H1 (cell line): Measurements from ENCODE around the gene FSIP1. TPM values are rescaled to one million over a fixed set of nuclear protein-coding genes. Genes with fewer than 3 reads are reported as not detected.

Experiments
- CTCF ChIA-PET: fragments of 300-600 bp; sonication (Branson Sonifier 250); formaldehyde crosslinking; loops from one replicate; lab custom pipeline; 2021; ENCODE audit not compliant: partially characterized antibody; lab: Charles Lee
- POLR2A ChIA-PET: fragments of 300-600 bp; sonication (Branson Sonifier 250); formaldehyde crosslinking; loops from one replicate; lab custom pipeline; 2021; ENCODE audit warnings: inconsistent platforms; ENCODE audit not compliant: partially characterized antibody; lab: Charles Lee
- DNase-seq, 2 experiments: peaks; one replicate each; pipeline versions ENCODE4 v3.0.0 to v3.0.0-alpha.2; 2010 to 2022; ENCODE audit warnings: low spot score in 2 of 2, low read depth in 1 of 2, mixed read lengths in 1 of 2
- FAIRE-seq: peaks from 2 replicates; lab custom pipeline; 2011; peaks lifted over from hg19 to GRCh38; lab: Jason Lieb, UNC
- H2AFZ ChIP-seq: 2 replicates; pipeline ENCODE4 v1.8.1; 2012; ENCODE audit warnings: low read length, inconsistent platforms
- H2AK5ac ChIP-seq: 2 replicates; pipeline ENCODE4 v1.6.1; 2013; ENCODE audit warnings: low read depth, low read length
- H2BK120ac ChIP-seq: replicated peaks from 2 replicates; pipeline ENCODE3; 2013; ENCODE audit warnings: low read depth, low read length, inconsistent platforms
- H2BK12ac ChIP-seq: 2 replicates; pipeline ENCODE4 v1.6.1; 2013; ENCODE audit warnings: low read depth, low read length
- H2BK15ac ChIP-seq: 2 replicates; pipeline ENCODE4 v1.6.1; 2013; ENCODE audit warnings: low read length
- H2BK20ac ChIP-seq: 2 replicates; pipeline ENCODE4 v1.6.1; 2013; ENCODE audit warnings: low read length
- H2BK5ac ChIP-seq: 2 replicates; pipeline ENCODE4 v1.6.1; 2013; ENCODE audit warnings: low read depth, low read length
- H3K14ac ChIP-seq: 2 replicates; pipeline ENCODE4 v1.6.1; 2013; ENCODE audit warnings: inconsistent platforms; ENCODE audit not compliant: insufficient read length
- H3K18ac ChIP-seq: 2 replicates; pipeline ENCODE4 v1.6.1; 2013; ENCODE audit warnings: low read length; ENCODE audit errors: extremely low read depth
- H3K23ac ChIP-seq: 2 replicates; pipeline ENCODE4 v1.6.1; 2013; ENCODE audit warnings: inconsistent platforms; ENCODE audit not compliant: insufficient read length
- H3K23me2 ChIP-seq: 2 replicates; pipeline ENCODE4 v1.6.1; 2013; ENCODE audit warnings: low read depth, low read length
- H3K27ac ChIP-seq: 2 replicates; pipeline ENCODE4 v1.6.1; 2011; ENCODE audit warnings: low read depth, low read length, inconsistent platforms
- H3K27me3 ChIP-seq, 4 experiments: replicated peaks in 1 of 4; 1 replicate in 1 of 4; 2 replicates in 3 of 4; pipeline versions ENCODE4 v1.6.1 to v1.8.1; 2011 to 2013; ENCODE audit warnings: low read length in 3 of 4, mild to moderate bottlenecking in 3 of 4, inconsistent platforms in 2 of 4, mixed read lengths in 2 of 4, moderate library complexity in 1 of 4; ENCODE audit not compliant: control insufficient read depth in 3 of 4, insufficient read depth in 3 of 4; ENCODE audit errors: extremely low read depth in 1 of 4
- H3K36me3 ChIP-seq, 4 experiments: 2 replicates each; pipeline versions ENCODE4 v1.6.1 to v1.8.1; 2011 to 2013; ENCODE audit warnings: mild to moderate bottlenecking in 4 of 4, low read length in 3 of 4, moderate library complexity in 2 of 4, control low read depth in 1 of 4, inconsistent platforms in 1 of 4; ENCODE audit not compliant: insufficient read depth in 4 of 4, control insufficient read depth in 2 of 4
- H3K4ac ChIP-seq: replicated peaks from 2 replicates; pipeline ENCODE3; 2013; ENCODE audit warnings: low read length, low read depth, mixed read lengths, inconsistent platforms; ENCODE audit not compliant: insufficient read length
- H3K4me1 ChIP-seq, 4 experiments: replicated peaks in 1 of 4; 1 replicate in 1 of 4; 2 replicates in 3 of 4; pipeline versions ENCODE4 v1.6.1 to v1.8.1; 2011 to 2013; ENCODE audit warnings: low read length in 3 of 4, inconsistent platforms in 2 of 4, mixed read lengths in 1 of 4; ENCODE audit not compliant: insufficient read depth in 4 of 4, control insufficient read depth in 3 of 4
- H3K4me2 ChIP-seq, 2 experiments: 2 replicates each; pipeline versions ENCODE4 v1.6.1 to v1.8.1; 2011 to 2013; ENCODE audit warnings: low read depth in 2 of 2, low read length in 2 of 2, control low read depth in 1 of 2, inconsistent platforms in 1 of 2, mild to moderate bottlenecking in 1 of 2; ENCODE audit not compliant: insufficient read depth in 1 of 2
- H3K4me3 ChIP-seq, 4 experiments: fragments of 200-600, 300-600 bp in 1 of 4; sonication (generic), shearing (Covaris generic), sonication (Bioruptor Twin) in 1 of 4; 2 replicates each; pipeline versions ENCODE4 v1.5.1 to v1.8.1; 2011 to 2016; ENCODE audit warnings: low read length in 4 of 4, low read depth in 3 of 4, control low read depth in 2 of 4, inconsistent platforms in 2 of 4, mild to moderate bottlenecking in 2 of 4, mixed read lengths in 1 of 4, moderate library complexity in 1 of 4; ENCODE audit not compliant: insufficient read depth in 2 of 4; ENCODE audit errors: extremely low read depth in 1 of 4
- H3K56ac ChIP-seq: replicated peaks from 2 replicates; pipeline ENCODE3; 2013; ENCODE audit warnings: low read depth, mild to moderate bottlenecking, mixed read lengths, low read length, inconsistent platforms; ENCODE audit not compliant: insufficient read length
- H3K79me1 ChIP-seq: 2 replicates; pipeline ENCODE4 v1.6.1; 2013; ENCODE audit warnings: low read depth, low read length, control low read depth
- H3K79me2 ChIP-seq, 2 experiments: 2 replicates each; pipeline versions ENCODE4 v1.6.1 to v1.8.1; 2012 to 2013; ENCODE audit warnings: low read length in 2 of 2, mild to moderate bottlenecking in 2 of 2, inconsistent platforms in 1 of 2; ENCODE audit not compliant: insufficient read depth in 2 of 2, control insufficient read depth in 1 of 2
- H3K9ac ChIP-seq, 4 experiments: replicated peaks in 1 of 4; 1 replicate in 1 of 4; 2 replicates in 3 of 4; pipeline versions ENCODE4 v1.6.1 to v1.8.1; 2011 to 2013; ENCODE audit warnings: low read depth in 3 of 4, low read length in 3 of 4, control low read depth in 2 of 4, mild to moderate bottlenecking in 2 of 4, moderate library complexity in 2 of 4, inconsistent platforms in 1 of 4; ENCODE audit errors: extremely low read depth in 1 of 4
- H3K9me3 ChIP-seq, 2 experiments: 2 replicates each; pipeline versions ENCODE4 v1.6.1 to v1.8.1; 2012 to 2013; ENCODE audit warnings: mild to moderate bottlenecking in 2 of 2, moderate library complexity in 2 of 2, control low read depth in 1 of 2, inconsistent platforms in 1 of 2, low read depth in 1 of 2, low read length in 1 of 2, mixed read lengths in 1 of 2; ENCODE audit not compliant: insufficient read depth in 2 of 2
- H4K20me1 ChIP-seq, 2 experiments: replicated peaks in 1 of 2; 2 replicates each; pipeline versions ENCODE3 to v1.8.1; 2011 to 2013; ENCODE audit warnings: inconsistent platforms in 2 of 2, low read length in 2 of 2, mild to moderate bottlenecking in 1 of 2; ENCODE audit not compliant: insufficient read depth in 2 of 2, control insufficient read depth in 1 of 2
- H4K5ac ChIP-seq: 2 replicates; pipeline ENCODE4 v1.6.1; 2013; ENCODE audit warnings: low read length, low read depth, mixed read lengths, inconsistent platforms; ENCODE audit not compliant: insufficient read length
- H4K8ac ChIP-seq: 2 replicates; pipeline ENCODE4 v1.8.0; 2013; ENCODE audit warnings: mild to moderate bottlenecking, moderate library complexity, low read length, inconsistent platforms; ENCODE audit not compliant: insufficient read depth; ENCODE audit errors: extremely low read depth
- H4K91ac ChIP-seq: replicated peaks from 2 replicates; pipeline ENCODE3; 2013; ENCODE audit warnings: low read length, mixed read lengths, inconsistent platforms; ENCODE audit not compliant: insufficient read length
- ASH2L ChIP-seq: fragments of 200-600, 300-600 bp; sonication (generic); IDR thresholded peaks from one replicate; pipeline ENCODE4 v1.7.1; 2017; ENCODE audit warnings: low read length
- CBX8 ChIP-seq: fragments of 300-800, 300-1000 bp; sonication (generic); IDR thresholded peaks from 2 replicates; pipeline ENCODE4 v1.7.1; 2016; ENCODE audit warnings: low read depth, low read length, borderline replicate concordance
- CEBPB ChIP-seq: IDR thresholded peaks from 2 replicates; pipeline ENCODE4 v1.6.1; 2012; ENCODE audit warnings: low read depth, low read length
- CTBP2 ChIP-seq: IDR thresholded peaks from 2 replicates; pipeline ENCODE4 v1.7.0; 2011; ENCODE audit warnings: borderline replicate concordance, mild to moderate bottlenecking, moderate library complexity, mixed read lengths, low read length; ENCODE audit not compliant: insufficient read depth, insufficient read length
- EP300 ChIP-seq, 2 experiments: IDR thresholded peaks; 1 replicate in 1 of 2; 2 replicates in 1 of 2; pipeline ENCODE4 v1.6.1; 2011 to 2012; ENCODE audit warnings: low read depth in 2 of 2, low read length in 2 of 2, mild to moderate bottlenecking in 2 of 2, borderline replicate concordance in 1 of 2, inconsistent platforms in 1 of 2, moderate library complexity in 1 of 2
- EZH2 ChIP-seq: fragments of 200-600 bp; sonication (generic); IDR thresholded peaks from 2 replicates; pipeline ENCODE4 v1.7.1; 2012; ENCODE audit warnings: low read depth, mild to moderate bottlenecking, moderate library complexity, low read length, inconsistent platforms; ENCODE audit not compliant: severe bottlenecking
- JUN ChIP-seq: IDR thresholded peaks from 2 replicates; pipeline ENCODE4 v1.6.1; 2011; ENCODE audit warnings: low read depth, mild to moderate bottlenecking, improper control_type of control experiment, low read length
- JUND ChIP-seq: IDR thresholded peaks from 2 replicates; pipeline ENCODE4 v1.6.1; 2011; ENCODE audit warnings: mild to moderate bottlenecking, improper control_type of control experiment, low read length
- KDM1A ChIP-seq: fragments of 200-600, 300-600 bp; sonication (generic); IDR thresholded peaks from 2 replicates; pipeline ENCODE4 v1.7.1; 2016; ENCODE audit warnings: mild to moderate bottlenecking, low read length, borderline replicate concordance
- SIRT6 ChIP-seq: IDR thresholded peaks from one replicate; pipeline ENCODE4 v1.7.1; 2012; ENCODE audit warnings: low read length, inconsistent platforms
- SIX5 ChIP-seq: IDR thresholded peaks from 2 replicates; pipeline ENCODE4 v1.6.1; 2011; ENCODE audit warnings: mild to moderate bottlenecking, low read depth, low read length
- SP1 ChIP-seq: IDR thresholded peaks from 2 replicates; pipeline ENCODE4 v1.6.1; 2011; ENCODE audit warnings: low read depth, low read length
- SP2 ChIP-seq: IDR thresholded peaks from 2 replicates; pipeline ENCODE4 v1.6.1; 2012; ENCODE audit warnings: mild to moderate bottlenecking, low read length, inconsistent platforms
- TBP ChIP-seq: IDR thresholded peaks from 2 replicates; pipeline ENCODE4 v1.6.1; 2011; ENCODE audit warnings: low read depth, low read length, improper control_type of control experiment
- TEAD4 ChIP-seq: IDR thresholded peaks from 2 replicates; pipeline ENCODE4 v1.6.1; 2012; ENCODE audit warnings: low read depth, low read length, inconsistent platforms, mixed read lengths
- polyA plus RNA-seq, 7 experiments: library from polyadenylated mRNA; depleted of rRNA in 3 of 7; stranded (reverse) in 5 of 7; unstranded in 2 of 7; fragments of >200 nt in 5 of 7; fragments of 200-250 nt in 2 of 7; gene quantifications; 1 replicate in 5 of 7; 2 replicates in 1 of 7; 4 replicates in 1 of 7; pipeline versions ENCODE4 v1.2.1 to v1.2.3, GENCODE V29; 2011 to 2013; ENCODE audit warnings: missing spikeins in 2 of 7, mixed read lengths in 2 of 7
- total RNA-seq: library from RNA; stranded (reverse); fragmentation: NEBNext Ultra II Directional; extraction: Animal tissue kit (Norgen Biotek cat#: 25700); gene quantifications from 2 replicates; pipeline ENCODE4 v1.2.1, GENCODE V29; 2021

The FSIP1 gene
- total and polyA plus RNA-seq, 2 of the 8 experiments (the other 6 are each of a cell fraction or from before 2014, with no cell fraction given) = 0.18 to 1.3 TPM

GRCh38 chr15:39741258-39741657 lies 41.4 kb downstream of the FSIP1 start:
- no peak overlapping the region for H3K4me3 ChIP-seq
- H3K4ac ChIP-seq = no peak overlapping the region
- no peak overlapping the region for H2BK120ac ChIP-seq
- H4K20me1 ChIP-seq = no peaks in the 10 kb centered on the region
- H4K5ac ChIP-seq = no peak overlapping the region
- H3K4me2 ChIP-seq = no peak overlapping the region
- no peak overlapping the region for H2AFZ ChIP-seq
- H3K9ac ChIP-seq = no peak overlapping the region
- no peak overlapping the region for H3K27ac ChIP-seq
- FAIRE-seq (no peak), DNase-seq (no peak)
- H3K79me1 ChIP-seq = no peaks in the 10 kb centered on the region
- H3K18ac ChIP-seq = no peak overlapping the region
- no peak overlapping the region for H4K8ac ChIP-seq
- ChIA-PET POLR2A (interaction anchor here (1.0 kb wide), 1 partner anchor 155 kb away, joined by 3 read pairs; no protein-coding TSS in a partner anchor), CTCF (interaction anchor here (0.6 to 4.2 kb wide), 8 partner anchors 16 to 1508 kb away, joined by 3 to 35 read pairs (median 4); no protein-coding TSS in a partner anchor)
- no peak overlapping the region for H2BK5ac ChIP-seq
- no peaks in the 10 kb centered on the region for H3K23me2 ChIP-seq
- no peak overlapping the region for H2BK12ac ChIP-seq
- H4K91ac ChIP-seq = no peak overlapping the region
- H3K9me3 ChIP-seq = no peaks in the 10 kb centered on the region
- H2BK20ac ChIP-seq = no peak overlapping the region
- no peak overlapping the region for H2AK5ac ChIP-seq
- H3K56ac ChIP-seq = no peak overlapping the region
- H3K79me2 ChIP-seq = no peaks in the 10 kb centered on the region
- TF ChIP-seq CEBPB (no peak), JUN (no peak), CTBP2 (no peak), SIX5 (no peak), TEAD4 (no peak), KDM1A (no peak), SP2 (no peak), CBX8 (no peak), SIRT6 (no peak), TBP (no peak), ASH2L (no peak), SP1 (no peak), EP300 (IDR thresholded peaks at IDR 0.05; ENCODE audit: borderline replicate concordance in 1 of 2, low read depth in 2 of 2, low read length in 2 of 2) (no peak), EZH2 (no peak), JUND (no peak)
- no peaks in the 10 kb centered on the region for H3K4me1 ChIP-seq
- H3K36me3 ChIP-seq = no peaks in the 10 kb centered on the region
- no peaks in the 10 kb centered on the region for H3K27me3 ChIP-seq
- H2BK15ac ChIP-seq = no peak overlapping the region
- H3K14ac ChIP-seq = no peak overlapping the region
- no peak overlapping the region for H3K23ac ChIP-seq
